ENCODE data around the gene KRTAP21-1.

- TF ChIP-seq CTCF (optimal IDR thresholded peaks at IDR 0.05 in 1 of 3, IDR thresholded peaks at IDR 0.05 in 1 of 3, conservative IDR thresholded peaks at IDR 0.05 in 1 of 3; ENCODE audit: extremely low read depth in 1 of 3, insufficient read depth in 2 of 3, low read length in 3 of 3) (no peak), EZH2 (IDR thresholded peaks at IDR 0.05; ENCODE audit: low read length) (no peak)
Observed at GRCh38 chr21:30769724-30770431, 14.7 kb upstream of the KRTAP21-1 start.
